NT2/D1 (cell line): ENCODE measurements around the gene ZBTB16.

Experiments used
- SUZ12 ChIP-seq: IDR thresholded peaks from 2 replicates; pipeline ENCODE4 v1.6.1; 2011; ENCODE audit not compliant: insufficient read length, insufficient read depth; ENCODE audit errors: extremely low read depth
- YY1 ChIP-seq: IDR thresholded peaks from 2 replicates; pipeline ENCODE4 v1.6.1; 2011; ENCODE audit not compliant: insufficient read length, insufficient read depth
- ZNF274 ChIP-seq: IDR thresholded peaks from 2 replicates; pipeline ENCODE4 v1.6.1; 2011; ENCODE audit warnings: mild to moderate bottlenecking, low read depth, low read length

DNA sequence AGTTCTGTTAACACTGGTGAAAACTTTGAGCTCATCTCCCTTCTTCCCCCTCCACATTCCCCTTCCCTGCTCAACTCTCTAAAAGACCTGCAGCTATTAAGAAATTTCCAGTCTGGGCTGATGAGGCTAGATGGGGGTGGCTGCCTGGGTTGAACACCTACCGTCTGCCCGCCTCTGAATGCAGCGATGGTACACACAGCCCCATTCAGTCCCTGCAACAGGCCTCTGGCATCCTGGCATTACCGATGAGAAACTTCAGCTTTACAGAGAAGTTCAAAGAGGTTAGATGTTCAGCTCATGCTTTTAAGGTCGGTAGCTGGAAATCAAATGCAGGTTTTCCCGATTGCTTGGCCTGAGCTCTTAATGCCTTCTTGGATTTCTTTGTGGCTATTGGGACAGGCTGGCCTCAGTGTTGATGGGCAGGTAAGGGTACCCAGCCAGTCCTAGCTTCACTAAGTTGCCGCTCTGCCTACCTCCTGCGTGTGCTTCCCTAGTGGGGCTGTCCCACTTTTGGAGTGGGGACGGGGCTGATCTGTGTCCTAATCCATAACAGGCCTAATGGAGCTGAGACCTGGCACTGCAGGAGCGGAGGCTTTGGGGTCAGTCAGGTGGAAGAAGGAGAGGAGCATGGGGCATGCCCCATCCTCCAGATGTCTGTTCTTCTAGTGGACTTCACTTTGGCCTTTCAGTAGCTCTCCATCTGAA is 49.1 kb downstream of the ZBTB16 start:
- TF ChIP-seq ZNF274 (no peak), YY1 (no peak), SUZ12 (no peak)
